GM23338 (cell line): ENCODE results near the gene LCNL1.

Experiments
- CREB1 ChIP-seq: fragments of 250-450 bp; sonication (Bioruptor Pico); IDR thresholded peaks from 2 replicates; pipeline ENCODE4 v1.5.0; 2020; ENCODE audit warnings: low read depth, mild to moderate bottlenecking, moderate library complexity
- CTCF ChIP-seq, 2 experiments: fragments of 200-600 bp in 1 of 2; sonication (generic) in 1 of 2; conservative IDR thresholded peaks; 2 replicates each; pipeline versions ENCODE4 v1.5.1 to v1.6.1; 2016 to 2017; ENCODE audit warnings: antibody characterized with exemption in 2 of 2, low read depth in 2 of 2, mild to moderate bottlenecking in 2 of 2, moderate library complexity in 1 of 2
- EZH2 ChIP-seq: fragments of 200-600 bp; sonication (generic); IDR thresholded peaks from one replicate; pipeline ENCODE4 v1.8.0; 2017; ENCODE audit warnings: antibody characterized with exemption, mild to moderate bottlenecking, low read depth; ENCODE audit not compliant: unreplicated experiment
- EZH2phosphoT487 ChIP-seq: fragments of 200-600 bp; sonication (generic); IDR thresholded peaks from one replicate; pipeline ENCODE4 v1.8.1; 2018; ENCODE audit warnings: antibody characterized with exemption; ENCODE audit not compliant: unreplicated experiment
- JUNB ChIP-seq: IDR thresholded peaks from one replicate; pipeline ENCODE4 v1.6.1; 2016; ENCODE audit warnings: antibody characterized with exemption; ENCODE audit not compliant: unreplicated experiment
- POLR2AphosphoS5 ChIP-seq: IDR thresholded peaks from 2 replicates; pipeline ENCODE4 v1.6.1; 2016; ENCODE audit warnings: antibody characterized with exemption, low read depth
- REST ChIP-seq: IDR thresholded peaks from one replicate; pipeline ENCODE4 v1.6.1; 2018; ENCODE audit warnings: antibody characterized with exemption; ENCODE audit not compliant: unreplicated experiment
- STAT1 ChIP-seq: IDR thresholded peaks from one replicate; pipeline ENCODE4 v1.6.1; 2016; ENCODE audit warnings: antibody characterized with exemption; ENCODE audit not compliant: unreplicated experiment

- TF ChIP-seq EZH2: no peak
- no peak for TF ChIP-seq CTCF (conservative IDR thresholded peaks at IDR 0.05; ENCODE audit: low read depth in 2 of 2)
- no peak for TF ChIP-seq POLR2AphosphoS5
- no peak for TF ChIP-seq EZH2phosphoT487
- TF ChIP-seq JUNB: no peak
- no peak for TF ChIP-seq CREB1
- TF ChIP-seq REST: no peak
- no peak for TF ChIP-seq STAT1
Measured at GRCh38 chr9:137022662-137023008, 39.8 kb downstream of the LCNL1 start.
